Hepatocyte (in vitro differentiated cells): ENCODE measurements around the gene UBALD2. TPM values are rescaled to one million over a fixed set of nuclear protein-coding genes. Genes with fewer than 3 reads are reported as not detected.

ENCODE experiments used
- DNase-seq: peaks from one replicate; pipeline ENCODE4 v3.0.0-alpha.2; 2016; ENCODE audit warnings: low spot score
- H2AFZ ChIP-seq: fragments of 200-600 bp; sonication (generic); 2 replicates; pipeline ENCODE4 v1.6.0; 2016; ENCODE audit warnings: antibody characterized with exemption, mild to moderate bottlenecking
- H3K27ac ChIP-seq: fragments of 200-600 bp; sonication (generic); 2 replicates; pipeline ENCODE4 v1.5.1; 2016; ENCODE audit warnings: mild to moderate bottlenecking
- H3K27me3 ChIP-seq: fragments of 200-600 bp; sonication (generic); 2 replicates; pipeline ENCODE4 v1.6.1; 2016
- H3K36me3 ChIP-seq: fragments of 200-600 bp; sonication (generic); replicated peaks from 2 replicates; pipeline ENCODE4 v1.5.1; 2016; ENCODE audit warnings: low read depth; ENCODE audit not compliant: insufficient read depth
- H3K4me1 ChIP-seq: fragments of 200-600 bp; sonication (generic); 2 replicates; pipeline ENCODE4 v1.5.1; 2016; ENCODE audit warnings: mild to moderate bottlenecking, moderate library complexity; ENCODE audit not compliant: insufficient read depth
- H3K4me2 ChIP-seq: fragments of 200-600 bp; sonication (generic); 2 replicates; pipeline ENCODE4 v1.6.0; 2016
- H3K4me3 ChIP-seq: fragments of 200-600 bp; sonication (generic); 2 replicates; pipeline ENCODE4 v1.5.1; 2016; ENCODE audit warnings: mild to moderate bottlenecking
- H3K79me2 ChIP-seq: fragments of 200-600 bp; sonication (generic); 2 replicates; pipeline ENCODE4 v1.6.0; 2017; ENCODE audit warnings: mild to moderate bottlenecking
- H3K9me2 ChIP-seq: fragments of 200-600 bp; sonication (generic); replicated peaks from 2 replicates; pipeline ENCODE4 v1.6.0; 2017; ENCODE audit warnings: mild to moderate bottlenecking; ENCODE audit not compliant: insufficient read depth
- H3K9me3 ChIP-seq: fragments of 200-600 bp; sonication (generic); 2 replicates; pipeline ENCODE4 v1.5.1; 2016; ENCODE audit warnings: low read depth, mild to moderate bottlenecking
- H4K20me1 ChIP-seq: fragments of 200-600 bp; sonication (generic); 2 replicates; pipeline ENCODE4 v1.6.0; 2016; ENCODE audit warnings: mild to moderate bottlenecking; ENCODE audit not compliant: insufficient read depth, poor library complexity, severe bottlenecking
- CTCF ChIP-seq: fragments of 200-600 bp; sonication (generic); IDR thresholded peaks from 2 replicates; pipeline ENCODE4 v1.5.1; 2016; ENCODE audit warnings: antibody characterized with exemption, mild to moderate bottlenecking; ENCODE audit not compliant: poor library complexity
- EZH2 ChIP-seq: fragments of 200-600 bp; sonication (generic); IDR thresholded peaks from 2 replicates; pipeline ENCODE4 v1.6.1; 2016; ENCODE audit warnings: antibody characterized with exemption, mild to moderate bottlenecking, borderline replicate concordance
- EZH2phosphoT487 ChIP-seq: fragments of 200-600 bp; sonication (generic); IDR thresholded peaks from one replicate; pipeline ENCODE4 v1.6.1; 2018; ENCODE audit warnings: antibody characterized with exemption, mild to moderate bottlenecking, low read depth, moderate library complexity; ENCODE audit not compliant: unreplicated experiment, severe bottlenecking
- WGBS: methylation state at CpG from one replicate; pipeline ENCODE4 v1.1.6; 2016; ENCODE audit warnings: low lambda C conversion rate; ENCODE audit errors: missing lambda C conversion rate; 5-methylcytosine and 5-hydroxymethylcytosine counted together
- polyA plus RNA-seq: library from polyadenylated mRNA; unstranded; fragments of >200 nt; fragmentation: Nextera tagmentation; extraction: Ambion mirVana; gene quantifications from 2 replicates; pipeline ENCODE4 v1.2.1, GENCODE V29; 2016
- total RNA-seq: library from RNA; depleted of rRNA; stranded (reverse); fragments of >200 nt; gene quantifications from 2 replicates; pipeline ENCODE4 v1.2.3, GENCODE V29; 2014

The UBALD2 gene
- total and polyA plus RNA-seq, 2 experiments from 2014 or later, result 10.2 to 13.1 TPM

- H3K79me2 ChIP-seq, result no peaks in the 10 kb centered on the region
- no peak for DNase-seq
- no peaks in the 10 kb centered on the region for H3K9me3 ChIP-seq
- H3K9me2 ChIP-seq, result no peaks in the 10 kb centered on the region
- H3K27ac ChIP-seq, result no peak overlapping the region
- peaks cover 11% of the 10 kb centered on the region for H3K4me1 ChIP-seq
- H3K27me3 ChIP-seq, result no peaks in the 10 kb centered on the region
- H3K4me3 ChIP-seq, result no peak overlapping the region
- no peaks in the 10 kb centered on the region for H3K36me3 ChIP-seq
- H4K20me1 ChIP-seq, result no peaks in the 10 kb centered on the region
- H2AFZ ChIP-seq, result no peak overlapping the region
- TF ChIP-seq CTCF, result no peak
- TF ChIP-seq EZH2phosphoT487, result no peak
- no peak for TF ChIP-seq EZH2
- 78% methylated on average over 19 of the region's 19 CpGs for WGBS
- H3K4me2 ChIP-seq, result no peak overlapping the region
Observed at GRCh38 chr17:76276461-76277299, 11.5 kb downstream of the UBALD2 start.

- H3K27me3 ChIP-seq, result no peaks in the 10 kb centered on the region
- H3K36me3 ChIP-seq, result no peaks in the 10 kb centered on the region
- DNase-seq, result no peak
- no peak overlapping the region for H3K27ac ChIP-seq
- no peaks in the 10 kb centered on the region for H3K9me2 ChIP-seq
- 96% methylated on average over 31 of the region's 31 CpGs for WGBS
- no peaks in the 10 kb centered on the region for H4K20me1 ChIP-seq
- H2AFZ ChIP-seq, result no peak overlapping the region
- TF ChIP-seq CTCF (no peak), EZH2 (no peak), EZH2phosphoT487 (no peak)
- no peaks in the 10 kb centered on the region for H3K9me3 ChIP-seq
- peaks cover 3% of the 10 kb centered on the region for H3K4me1 ChIP-seq
- H3K4me2 ChIP-seq, result no peak overlapping the region
- H3K4me3 ChIP-seq, result no peak overlapping the region
- H3K79me2 ChIP-seq, result no peaks in the 10 kb centered on the region
Observed at GRCh38 chr17:76277300-76278267, 12.4 kb downstream of the UBALD2 start.

- H4K20me1 ChIP-seq, result no peaks in the 10 kb centered on the region
- 94% methylated on average over 18 of the region's 19 CpGs for WGBS
- H3K36me3 ChIP-seq, result no peaks in the 10 kb centered on the region
- no peak overlapping the region for H3K4me3 ChIP-seq
- no peaks in the 10 kb centered on the region for H3K9me3 ChIP-seq
- TF ChIP-seq EZH2phosphoT487 (no peak), EZH2 (no peak), CTCF (no peak)
- H3K9me2 ChIP-seq, result no peaks in the 10 kb centered on the region
- no peak for DNase-seq
- H3K4me1 ChIP-seq, result no peaks in the 10 kb centered on the region
- H3K79me2 ChIP-seq, result no peaks in the 10 kb centered on the region
- no peaks in the 10 kb centered on the region for H3K27me3 ChIP-seq
- H2AFZ ChIP-seq, result no peak overlapping the region
- H3K4me2 ChIP-seq, result no peak overlapping the region
- no peak overlapping the region for H3K27ac ChIP-seq
Observed at GRCh38 chr17:76278268-76278908, 13.2 kb downstream of the UBALD2 start.
